ENCODE data around the gene DCDC2C.

The DCDC2C gene

GRCh38 chr2:3662239-3662638 lies 41.1 kb upstream of the DCDC2C start:
- H3K36me3 ChIP-seq (ENCODE audit: insufficient read depth, low read length): no peaks in the 10 kb centered on the region
- H3K4me1 ChIP-seq (ENCODE audit: control insufficient read depth, insufficient read depth, low read length, unreplicated experiment): no peaks in the 10 kb centered on the region
- peaks cover 15% of the 10 kb centered on the region for H3K27me3 ChIP-seq (ENCODE audit: insufficient read depth, low read length)
- no peak overlapping the region for H3K4me3 ChIP-seq (ENCODE audit: low read depth, low read length)
- H3K27ac ChIP-seq (ENCODE audit: low read depth, low read length): no peak overlapping the region
- H3K79me2 ChIP-seq (ENCODE audit: control insufficient read depth, insufficient read depth, low read length, unreplicated experiment): no peaks in the 10 kb centered on the region
- H2AFZ ChIP-seq (ENCODE audit: low read length, unreplicated experiment): no peak overlapping the region

- Histone ChIP-seq H3K4me3 (ENCODE audit: low read depth, low read length) (no peak overlapping the region), H3K79me2 (ENCODE audit: control insufficient read depth, insufficient read depth, low read length, unreplicated experiment) (no peaks in the 10 kb centered on the region), H3K27me3 (ENCODE audit: insufficient read depth, low read length) (peaks cover 15% of the 10 kb centered on the region), H3K27ac (ENCODE audit: low read depth, low read length) (no peak overlapping the region), H3K4me1 (ENCODE audit: control insufficient read depth, insufficient read depth, low read length, unreplicated experiment) (no peaks in the 10 kb centered on the region), H3K36me3 (ENCODE audit: insufficient read depth, low read length) (no peaks in the 10 kb centered on the region), H2AFZ (ENCODE audit: low read length, unreplicated experiment) (no peak overlapping the region)
These were observed 39.3 kb upstream of the DCDC2C start for GRCh38 chr2:3664118-3664517.

DNA sequence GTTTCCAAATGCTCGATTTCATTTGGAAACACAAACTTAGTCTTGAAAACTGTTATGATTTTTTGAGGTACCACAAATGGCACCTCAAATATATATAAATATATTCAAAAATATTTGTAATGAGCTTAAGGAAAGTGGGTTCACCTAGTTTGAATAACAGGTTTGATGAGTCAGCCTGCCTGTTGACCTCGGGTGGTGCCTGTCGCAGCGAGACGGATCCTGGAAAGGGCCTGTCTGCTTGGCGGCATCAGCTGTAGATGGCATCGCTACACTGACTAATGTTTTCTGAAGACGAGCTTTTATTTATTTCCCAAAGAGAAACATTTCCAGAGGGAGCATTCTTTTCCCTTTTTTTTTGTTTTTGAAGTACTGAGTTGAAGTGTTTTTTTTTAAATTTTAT lies 38.5 kb upstream of the DCDC2C start:
- H3K79me2 ChIP-seq (ENCODE audit: control insufficient read depth, insufficient read depth, low read length, unreplicated experiment): no peaks in the 10 kb centered on the region
- H3K27me3 ChIP-seq (ENCODE audit: insufficient read depth, low read length): peaks cover 17% of the 10 kb centered on the region
- no peak overlapping the region for H3K4me3 ChIP-seq (ENCODE audit: low read depth, low read length)
- H3K36me3 ChIP-seq (ENCODE audit: insufficient read depth, low read length): no peaks in the 10 kb centered on the region
- no peak overlapping the region for H2AFZ ChIP-seq (ENCODE audit: low read length, unreplicated experiment)
- no peak overlapping the region for H3K27ac ChIP-seq (ENCODE audit: low read depth, low read length)
- H3K4me1 ChIP-seq (ENCODE audit: control insufficient read depth, insufficient read depth, low read length, unreplicated experiment): no peaks in the 10 kb centered on the region

DNA sequence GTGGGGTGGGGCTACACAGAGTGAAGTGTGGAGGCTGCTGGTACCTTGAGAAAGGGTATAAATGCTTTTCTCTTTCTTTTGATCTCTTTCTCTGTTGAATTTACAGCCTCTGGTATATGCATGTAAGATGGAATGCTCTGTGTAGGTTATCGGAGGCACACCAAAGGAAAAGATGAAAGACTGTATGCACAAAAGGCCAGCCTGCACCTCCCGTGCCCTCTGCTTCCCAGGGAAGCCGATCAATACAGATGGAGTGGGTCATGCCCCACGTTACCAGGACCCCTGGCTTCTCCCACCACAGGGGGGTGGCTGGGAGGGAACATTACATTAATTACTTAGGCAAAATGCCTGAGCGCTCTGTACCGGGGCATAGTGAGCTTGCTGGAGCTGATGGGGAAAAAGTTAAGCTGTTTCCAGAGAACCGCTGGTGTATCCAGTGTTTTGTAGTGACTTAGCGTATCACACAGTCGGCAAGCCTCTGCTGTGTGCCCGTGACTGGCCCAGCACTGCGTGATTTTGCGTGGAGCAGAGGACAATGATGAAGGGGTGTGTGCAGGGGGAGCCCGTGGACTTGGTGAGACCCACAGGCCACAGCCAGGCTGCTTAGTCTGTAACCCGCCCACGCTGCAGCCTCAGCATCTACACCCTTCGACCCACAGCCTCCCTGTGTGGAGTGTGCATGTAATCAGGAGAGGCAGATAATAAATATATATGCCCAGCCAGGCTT lies 37.3 kb upstream of the DCDC2C start:
- Histone ChIP-seq H2AFZ (ENCODE audit: low read length, unreplicated experiment) (no peak overlapping the region), H3K27me3 (ENCODE audit: insufficient read depth, low read length) (peaks cover 17% of the 10 kb centered on the region), H3K36me3 (ENCODE audit: insufficient read depth, low read length) (no peaks in the 10 kb centered on the region), H3K4me1 (ENCODE audit: control insufficient read depth, insufficient read depth, low read length, unreplicated experiment) (no peaks in the 10 kb centered on the region), H3K27ac (ENCODE audit: low read depth, low read length) (no peak overlapping the region), H3K79me2 (ENCODE audit: control insufficient read depth, insufficient read depth, low read length, unreplicated experiment) (no peaks in the 10 kb centered on the region), H3K4me3 (ENCODE audit: low read depth, low read length) (no peak overlapping the region)

- no peaks in the 10 kb centered on the region for H3K4me1 ChIP-seq (ENCODE audit: control insufficient read depth, insufficient read depth, low read length, unreplicated experiment)
- no peak overlapping the region for H2AFZ ChIP-seq (ENCODE audit: low read length, unreplicated experiment)
- H3K36me3 ChIP-seq (ENCODE audit: insufficient read depth, low read length): no peaks in the 10 kb centered on the region
- H3K4me3 ChIP-seq (ENCODE audit: low read depth, low read length): no peak overlapping the region
- no peaks in the 10 kb centered on the region for H3K79me2 ChIP-seq (ENCODE audit: control insufficient read depth, insufficient read depth, low read length, unreplicated experiment)
- H3K27ac ChIP-seq (ENCODE audit: low read depth, low read length): no peak overlapping the region
- H3K27me3 ChIP-seq (ENCODE audit: insufficient read depth, low read length): peaks cover 17% of the 10 kb centered on the region
These were observed 36.8 kb upstream of the DCDC2C start for GRCh38 chr2:3666613-3666975.

DNA sequence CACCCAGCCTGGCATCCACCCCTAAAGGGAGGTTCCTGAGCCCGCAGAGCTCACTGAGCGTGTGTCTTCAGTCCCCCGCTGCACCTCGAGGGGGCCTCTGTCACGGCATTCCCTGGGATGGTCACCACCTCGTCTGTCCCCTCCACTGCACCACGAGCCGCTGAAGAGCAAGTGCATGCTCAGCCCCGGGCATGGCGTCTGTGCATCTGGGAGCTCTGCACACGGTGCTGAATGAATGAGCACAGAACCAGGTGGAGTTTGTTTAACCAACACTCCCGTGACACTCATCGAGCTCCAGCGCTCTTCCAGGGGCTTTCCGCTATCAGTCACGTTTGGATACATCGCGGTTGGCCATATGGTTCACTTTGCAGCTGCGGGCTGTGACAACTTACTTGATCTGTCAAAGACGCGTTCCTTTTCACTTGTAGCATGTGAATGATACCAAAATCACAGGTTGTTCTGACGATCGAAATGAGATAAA lies 36.2 kb upstream of the DCDC2C start:
- Histone ChIP-seq H3K4me1 (ENCODE audit: control insufficient read depth, insufficient read depth, low read length, unreplicated experiment) (no peaks in the 10 kb centered on the region), H3K36me3 (ENCODE audit: insufficient read depth, low read length) (no peaks in the 10 kb centered on the region), H3K79me2 (ENCODE audit: control insufficient read depth, insufficient read depth, low read length, unreplicated experiment) (no peaks in the 10 kb centered on the region), H3K27me3 (ENCODE audit: insufficient read depth, low read length) (peaks cover 17% of the 10 kb centered on the region), H3K27ac (ENCODE audit: low read depth, low read length) (no peak overlapping the region), H2AFZ (ENCODE audit: low read length, unreplicated experiment) (no peak overlapping the region), H3K4me3 (ENCODE audit: low read depth, low read length) (no peak overlapping the region)

- H2AFZ ChIP-seq (ENCODE audit: low read length, unreplicated experiment): no peak overlapping the region
- no peaks in the 10 kb centered on the region for H3K36me3 ChIP-seq (ENCODE audit: insufficient read depth, low read length)
- H3K79me2 ChIP-seq (ENCODE audit: control insufficient read depth, insufficient read depth, low read length, unreplicated experiment): no peaks in the 10 kb centered on the region
- peaks cover 26% of the 10 kb centered on the region for H3K27me3 ChIP-seq (ENCODE audit: insufficient read depth, low read length)
- H3K4me3 ChIP-seq (ENCODE audit: low read depth, low read length): no peak overlapping the region
- H3K27ac ChIP-seq (ENCODE audit: low read depth, low read length): no peak overlapping the region
- H3K4me1 ChIP-seq (ENCODE audit: control insufficient read depth, insufficient read depth, low read length, unreplicated experiment): no peaks in the 10 kb centered on the region
These were observed 33.7 kb upstream of the DCDC2C start for GRCh38 chr2:3669656-3670055.

DNA sequence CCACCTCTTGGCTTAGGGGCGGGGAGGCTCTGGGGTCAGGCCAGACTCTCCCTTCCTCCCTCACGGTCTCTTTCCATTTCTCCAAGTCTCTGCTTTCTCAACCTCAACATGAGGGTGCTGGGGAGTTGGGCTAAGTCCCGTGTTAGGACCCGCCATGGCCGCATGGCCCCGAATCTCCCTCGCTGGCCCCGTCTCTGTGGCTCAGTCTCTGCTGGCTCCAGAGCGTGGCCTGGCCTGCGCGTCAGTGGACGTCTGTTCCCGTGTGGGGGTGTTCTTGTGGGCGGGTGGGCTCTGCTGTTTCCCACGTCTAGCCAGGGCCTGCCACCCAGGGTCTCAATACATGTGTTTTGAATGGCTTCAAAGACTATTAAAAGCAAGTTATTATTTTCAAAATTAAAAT lies 33.0 kb upstream of the DCDC2C start:
- Histone ChIP-seq H3K27ac (ENCODE audit: low read depth, low read length) (no peak overlapping the region), H3K36me3 (ENCODE audit: insufficient read depth, low read length) (no peaks in the 10 kb centered on the region), H3K79me2 (ENCODE audit: control insufficient read depth, insufficient read depth, low read length, unreplicated experiment) (no peaks in the 10 kb centered on the region), H2AFZ (ENCODE audit: low read length, unreplicated experiment) (no peak overlapping the region), H3K4me1 (ENCODE audit: control insufficient read depth, insufficient read depth, low read length, unreplicated experiment) (no peaks in the 10 kb centered on the region), H3K4me3 (ENCODE audit: low read depth, low read length) (no peak overlapping the region), H3K27me3 (ENCODE audit: insufficient read depth, low read length) (peaks cover 26% of the 10 kb centered on the region)

DNA sequence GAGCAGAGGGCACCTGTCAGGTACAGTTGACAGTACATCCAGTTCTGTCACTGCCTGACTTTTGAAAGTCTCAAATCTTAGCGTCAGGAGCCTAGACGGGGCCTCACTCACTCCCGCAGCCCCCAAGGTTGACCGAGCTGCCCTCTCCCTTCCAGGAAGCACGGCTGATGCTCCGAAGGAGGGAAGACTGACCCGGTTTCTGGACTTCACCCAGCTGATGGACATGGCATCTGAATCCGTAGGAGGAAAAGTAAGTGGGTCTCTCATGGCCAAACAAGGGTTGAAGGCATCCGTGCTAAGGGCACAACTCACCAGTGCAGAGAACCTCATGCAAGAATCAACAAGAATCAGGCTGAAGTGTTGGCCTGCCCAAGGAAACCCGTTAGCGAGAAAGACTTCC lies 32.4 kb upstream of the DCDC2C start:
- H3K27ac ChIP-seq (ENCODE audit: low read depth, low read length): no peak overlapping the region
- no peaks in the 10 kb centered on the region for H3K79me2 ChIP-seq (ENCODE audit: control insufficient read depth, insufficient read depth, low read length, unreplicated experiment)
- H2AFZ ChIP-seq (ENCODE audit: low read length, unreplicated experiment): no peak overlapping the region
- H3K4me3 ChIP-seq (ENCODE audit: low read depth, low read length): no peak overlapping the region
- H3K4me1 ChIP-seq (ENCODE audit: control insufficient read depth, insufficient read depth, low read length, unreplicated experiment): no peaks in the 10 kb centered on the region
- no peaks in the 10 kb centered on the region for H3K36me3 ChIP-seq (ENCODE audit: insufficient read depth, low read length)
- H3K27me3 ChIP-seq (ENCODE audit: insufficient read depth, low read length): peaks cover 23% of the 10 kb centered on the region

GRCh38 chr2:3672861-3673678 lies 30.3 kb upstream of the DCDC2C start:
- Histone ChIP-seq H3K4me1 (ENCODE audit: control insufficient read depth, insufficient read depth, low read length, unreplicated experiment) (no peaks in the 10 kb centered on the region), H3K27me3 (ENCODE audit: insufficient read depth, low read length) (peaks cover 23% of the 10 kb centered on the region), H3K4me3 (ENCODE audit: low read depth, low read length) (no peak overlapping the region), H3K36me3 (ENCODE audit: insufficient read depth, low read length) (no peaks in the 10 kb centered on the region), H3K79me2 (ENCODE audit: control insufficient read depth, insufficient read depth, low read length, unreplicated experiment) (no peaks in the 10 kb centered on the region), H2AFZ (ENCODE audit: low read length, unreplicated experiment) (no peak overlapping the region), H3K27ac (ENCODE audit: low read depth, low read length) (no peak overlapping the region)

Data from ACC112 (cell line).